Measurements from ENCODE around the gene DPH5.

DPH5 gene

GRCh38 chr1:100942304-100943046 lies 83.1 kb downstream of the DPH5 start:
- no peak for DNase-seq (ENCODE audit: low read depth in 3 of 3)

GRCh38 chr1:100941580-100942216 lies 83.9 kb downstream of the DPH5 start:
- DNase-seq (ENCODE audit: low read depth in 3 of 3): no peak

GRCh38 chr1:100941098-100941527 lies 84.5 kb downstream of the DPH5 start:
- peak in 1 of 3 experiments; percentile 43 for DNase-seq (ENCODE audit: low read depth in 3 of 3)
